A549 (cell line): ENCODE measurements around the gene LRIG1.

Experiments
- BCL3 ChIP-seq: fragments of >200 bp; sonication (Bioruptor Twin); formaldehyde crosslinking; IDR thresholded peaks from 3 replicates; pipeline ENCODE4 v1.6.1; 2016
- CTCF ChIP-seq: fragments of >200 bp; sonication (Bioruptor Twin); formaldehyde crosslinking; IDR thresholded peaks from 3 replicates; pipeline ENCODE4 v1.5.1; 2016
- EP300 ChIP-seq, 2 experiments: fragments of >200 bp; sonication (Bioruptor Twin); formaldehyde crosslinking; IDR thresholded peaks; 2 replicates in 1 of 2; 3 replicates in 1 of 2; pipeline ENCODE4 v1.6.1; 2016 to 2017
- ESRRA ChIP-seq: fragments of 150-350 bp; IDR thresholded peaks from 2 replicates; pipeline ENCODE4 v1.6.1; 2014; ENCODE audit warnings: mild to moderate bottlenecking, low read length, borderline replicate concordance
- HDAC2 ChIP-seq: fragments of 200-600 bp; sonication (generic); IDR thresholded peaks from 2 replicates; pipeline ENCODE4 v1.6.1; 2016
- MAX ChIP-seq: IDR thresholded peaks from 2 replicates; pipeline ENCODE4 v1.6.1; 2012
- POLR2A ChIP-seq: IDR thresholded peaks from 2 replicates; pipeline ENCODE4 v1.6.1; 2012; ENCODE audit warnings: mild to moderate bottlenecking, low read length
- POLR2AphosphoS2 ChIP-seq: conservative IDR thresholded peaks from 2 replicates; pipeline ENCODE4 v1.6.1; 2012; ENCODE audit warnings: low read length, improper control_type of control experiment, inconsistent platforms
- RAD21 ChIP-seq, 2 experiments: fragments of >200 bp in 1 of 2; sonication (Bioruptor Twin) in 1 of 2; formaldehyde crosslinking in 1 of 2; IDR thresholded peaks in 1 of 2; conservative IDR thresholded peaks in 1 of 2; 2 replicates in 1 of 2; 3 replicates in 1 of 2; pipeline ENCODE4 v1.6.1; 2012 to 2018; ENCODE audit warnings: inconsistent platforms in 1 of 2

GRCh38 chr3:66432767-66433521, 67.9 kb downstream of the LRIG1 start:
- TF ChIP-seq POLR2A: no peak
- TF ChIP-seq CTCF: no peak
- no peak for TF ChIP-seq POLR2AphosphoS2
- no peak for TF ChIP-seq HDAC2
- no peak for TF ChIP-seq MAX
- no peak for TF ChIP-seq RAD21 (conservative IDR thresholded peaks at IDR 0.05 in 1 of 2, IDR thresholded peaks at IDR 0.05 in 1 of 2)
- TF ChIP-seq EP300 (IDR thresholded peaks at IDR 0.05): no peak
- no peak for TF ChIP-seq BCL3
- TF ChIP-seq ESRRA: no peak
